GM18507 (cell line): ENCODE data around the gene GPC1.

ENCODE experiments used
- DNase-seq: peaks from one replicate; pipeline ENCODE4 v3.0.0; 2011; ENCODE audit warnings: low read depth; ENCODE audit not compliant: insufficient read length; ENCODE audit errors: extremely low spot score
- FAIRE-seq: peaks from 2 replicates; lab custom pipeline; 2011; peaks lifted over from hg19 to GRCh38; lab: Jason Lieb, UNC

GPC1 gene

DNA sequence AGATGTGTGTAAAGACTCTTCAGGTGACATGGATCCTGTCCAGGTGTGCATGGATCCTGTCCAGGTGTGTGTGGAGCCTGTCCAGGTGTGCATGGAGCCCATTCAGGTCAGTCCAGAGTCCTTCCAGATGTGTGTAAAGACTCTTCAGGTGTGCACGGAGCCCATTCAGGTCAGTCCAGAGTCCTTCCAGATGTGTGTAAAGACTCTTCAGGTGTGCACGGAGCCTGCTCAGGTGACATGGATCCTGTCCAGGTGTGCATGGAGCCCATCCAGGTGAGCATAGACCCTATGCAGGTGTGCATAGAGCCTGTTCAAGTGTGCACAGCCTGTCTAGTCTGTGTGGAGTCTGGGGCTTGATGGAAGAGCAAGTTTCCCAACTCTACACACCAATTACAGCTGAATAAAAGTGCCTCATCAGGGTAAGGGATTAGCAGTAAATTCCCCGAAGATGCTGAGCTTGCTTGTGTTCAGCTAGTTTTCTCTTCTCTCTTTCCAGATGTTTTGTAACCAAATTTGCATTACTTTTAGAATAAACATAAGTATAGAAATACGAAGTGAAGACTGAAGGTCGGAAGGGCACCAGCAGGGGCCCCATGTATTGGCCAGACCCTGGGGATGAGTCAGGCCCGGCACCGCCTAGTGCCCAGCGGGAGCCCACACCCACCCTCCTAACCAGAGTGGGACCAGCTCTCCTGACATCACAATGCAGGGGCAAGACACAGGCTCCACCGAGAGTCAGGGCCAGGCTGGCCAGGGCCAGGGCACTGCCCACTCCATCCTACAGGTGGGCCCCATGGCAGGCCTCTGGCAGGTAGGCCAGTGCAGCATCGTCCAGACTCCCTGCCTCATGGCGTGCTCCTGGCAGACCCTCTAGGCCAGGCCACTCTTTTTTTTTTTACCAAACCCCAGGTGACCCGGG lies 38.6 kb upstream of the GPC1 start:
- DNase-seq, result no peak

DNA sequence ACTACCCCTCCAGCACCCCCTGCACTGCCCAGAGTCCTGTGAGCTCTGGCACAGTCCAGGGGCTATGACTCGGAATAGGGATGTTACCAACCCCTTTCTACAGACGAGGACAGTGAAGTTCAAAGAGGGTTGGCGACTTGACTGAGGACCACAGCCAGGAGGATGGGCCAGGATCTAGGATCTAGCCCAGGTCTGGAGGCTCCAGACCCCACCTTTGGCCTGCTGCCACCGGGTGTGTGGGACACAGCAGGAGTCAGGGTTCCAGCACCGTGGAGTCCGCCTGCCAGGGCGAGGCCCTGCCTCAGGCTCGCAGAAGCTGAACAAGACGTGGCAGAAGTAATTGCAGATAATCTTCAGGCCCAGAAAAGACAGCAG lies 37.9 kb upstream of the GPC1 start:
- FAIRE-seq (no peak), DNase-seq (no peak)

More for the DNA sequence above, 38.6 kb upstream of the GPC1 start:
- no peak for FAIRE-seq

DNA sequence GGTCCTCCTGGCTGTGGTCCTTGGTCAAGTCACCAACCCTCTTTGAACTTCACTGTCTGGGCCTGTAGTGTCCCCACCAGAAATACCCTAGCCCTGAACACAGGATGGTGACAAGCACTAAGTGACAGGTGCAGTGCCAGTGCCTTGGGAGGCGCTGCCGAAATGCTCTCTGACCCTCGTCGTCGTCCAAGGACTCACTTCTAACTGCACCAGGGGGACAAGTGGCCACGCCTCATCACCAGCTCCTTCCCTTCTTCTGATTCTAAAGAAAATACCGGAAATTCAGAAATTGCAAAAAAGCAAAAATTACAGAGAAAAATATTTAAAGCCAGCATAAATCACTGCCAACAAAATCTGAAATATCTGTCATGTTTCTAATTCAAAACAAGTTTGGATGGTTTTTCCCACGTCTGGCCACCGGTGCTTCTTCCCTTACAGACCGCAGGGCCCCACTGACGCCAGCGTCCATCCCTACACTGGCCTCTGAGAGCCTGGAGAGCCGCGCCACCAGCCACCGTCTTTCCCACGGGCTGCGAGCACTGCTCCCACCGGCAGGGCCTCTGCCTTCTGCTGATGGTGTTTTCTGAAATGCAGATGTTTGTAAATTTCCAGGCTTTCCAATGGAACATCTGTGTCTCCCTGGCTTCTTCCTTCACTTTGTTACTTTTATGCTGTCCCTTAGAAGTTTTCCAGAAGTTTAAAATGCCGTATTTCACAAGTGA lies 37.4 kb upstream of the GPC1 start:
- DNase-seq (no peak), FAIRE-seq (no peak)

DNA sequence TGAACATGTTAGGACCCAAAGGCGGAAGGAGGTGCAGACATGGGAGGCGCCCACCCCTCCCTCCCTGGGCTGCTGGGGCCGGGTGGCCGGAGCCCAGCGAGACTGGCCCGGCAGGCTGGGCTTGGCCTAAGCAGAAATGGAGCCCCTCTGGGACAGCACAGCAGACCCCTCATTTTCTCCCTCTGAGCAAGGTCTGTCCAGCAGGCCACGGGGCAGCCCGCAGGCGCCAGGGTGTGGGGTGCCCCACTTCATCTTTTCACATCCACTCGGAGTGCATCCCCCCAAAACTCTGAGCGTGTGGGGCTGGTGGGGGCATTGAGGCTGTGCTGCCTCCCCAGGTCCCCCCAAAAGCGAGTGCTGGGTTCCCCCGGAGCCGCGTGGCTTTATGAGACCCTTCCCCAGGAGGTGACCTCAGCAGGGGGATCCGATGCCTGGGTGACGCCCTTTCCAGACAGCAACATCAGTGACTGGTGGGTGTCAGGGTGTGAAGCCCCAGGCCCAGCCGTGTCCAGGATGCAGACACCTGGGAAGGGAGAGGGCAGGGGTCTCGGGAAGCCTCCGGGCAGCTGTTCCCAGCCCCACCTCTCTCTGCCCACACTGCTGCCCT lies 36.7 kb upstream of the GPC1 start:
- no peak for FAIRE-seq
- no peak for DNase-seq

GRCh38 chr2:240399419-240400324 lies 35.8 kb upstream of the GPC1 start:
- FAIRE-seq (no peak), DNase-seq (no peak)

GRCh38 chr2:240400371-240401161 lies 34.9 kb upstream of the GPC1 start:
- FAIRE-seq, result no peak
- no peak for DNase-seq

DNA sequence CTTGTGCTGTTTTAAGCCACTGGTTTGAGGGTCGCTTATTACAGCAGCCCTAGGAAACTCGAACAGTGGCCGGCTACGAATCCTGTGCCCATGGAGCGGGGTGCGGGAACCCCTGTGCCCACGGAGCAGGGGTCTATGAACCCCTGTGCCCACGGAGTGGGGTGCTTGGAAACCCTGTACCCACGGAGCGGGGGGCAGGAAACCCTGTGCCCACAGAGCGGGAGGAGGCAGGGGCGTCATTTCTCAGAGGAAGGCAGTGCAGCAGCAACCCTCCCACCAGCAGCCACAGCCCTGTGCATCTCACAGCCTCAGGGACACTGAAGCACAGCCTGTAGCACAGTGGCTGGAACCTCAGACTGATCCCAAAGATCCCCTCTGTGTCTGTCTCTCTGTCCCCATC lies 34.2 kb upstream of the GPC1 start:
- DNase-seq, result no peak
- no peak for FAIRE-seq

- DNase-seq (no peak), FAIRE-seq (no peak)
Measured at GRCh38 chr2:240401781-240402551, 33.5 kb upstream of the GPC1 start.

DNA sequence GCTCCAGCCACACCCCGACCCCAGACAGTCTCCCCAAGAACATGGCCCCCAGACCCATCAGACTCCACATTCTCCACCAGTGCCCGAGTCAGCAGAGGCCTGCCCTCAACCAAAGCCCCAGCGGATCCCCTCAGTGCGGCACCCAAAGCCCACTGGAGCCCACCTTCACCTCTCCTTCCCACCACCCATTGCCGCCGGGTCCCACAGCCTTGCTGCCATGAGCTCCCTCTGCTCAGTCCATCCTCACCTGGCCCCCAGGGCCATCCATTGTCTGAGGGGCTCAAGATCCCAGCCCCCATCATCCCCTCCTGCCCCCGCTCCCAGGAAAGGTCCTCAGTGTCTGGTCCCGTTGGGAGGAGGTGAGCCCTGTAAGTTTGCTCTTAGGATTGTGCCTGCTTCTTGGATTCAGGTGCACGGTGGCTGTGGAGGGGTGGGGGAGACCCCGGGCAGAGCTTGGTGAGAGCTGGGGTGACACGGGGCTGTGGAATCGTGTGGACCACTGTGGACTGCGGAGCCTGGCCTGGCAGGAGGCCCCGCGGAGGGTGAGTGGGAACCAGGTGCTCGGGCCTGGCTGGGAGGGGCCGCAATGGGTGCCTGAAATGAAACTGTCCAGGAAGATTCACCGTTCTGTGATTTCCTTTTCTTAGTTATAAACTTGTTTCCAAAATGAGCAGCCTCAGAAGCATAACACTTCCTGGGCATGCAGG lies 32.7 kb upstream of the GPC1 start:
- FAIRE-seq (no peak), DNase-seq (no peak)

- FAIRE-seq (no peak), DNase-seq (no peak)
Measured at GRCh38 chr2:240403396-240404104, 31.9 kb upstream of the GPC1 start.

DNA sequence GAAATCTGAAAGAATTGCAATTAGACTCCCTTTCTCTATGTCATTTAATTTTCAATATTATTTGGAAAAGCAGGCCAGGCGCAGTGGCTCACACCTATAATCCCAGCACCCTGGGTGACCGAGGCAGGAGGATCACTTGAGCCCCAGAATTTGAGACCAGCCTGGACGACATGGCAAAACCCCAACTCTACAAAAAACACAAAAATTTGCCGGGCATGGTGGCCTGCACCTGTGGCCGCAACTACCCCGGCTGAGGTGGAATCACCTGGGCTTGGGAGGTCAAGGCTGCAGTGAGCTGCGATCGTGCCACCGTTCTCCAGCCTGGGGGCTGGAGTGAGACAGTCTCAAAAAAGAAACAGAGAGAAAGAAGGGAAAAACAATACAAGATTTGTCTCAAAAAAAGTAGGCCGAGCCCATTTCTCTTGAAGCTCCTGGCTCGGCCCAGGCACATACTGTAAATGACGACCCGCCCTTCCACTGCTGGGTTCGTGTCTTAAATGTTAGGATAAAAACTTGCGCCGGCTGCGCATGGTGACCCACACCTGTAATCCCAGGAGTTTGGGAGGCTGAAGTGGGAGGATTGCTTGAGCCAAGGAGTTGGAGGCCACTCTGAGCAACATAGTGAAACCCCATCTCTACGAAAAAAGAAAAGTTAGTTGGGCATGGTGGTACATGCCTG lies 31.1 kb upstream of the GPC1 start:
- FAIRE-seq, result no peak

DNA sequence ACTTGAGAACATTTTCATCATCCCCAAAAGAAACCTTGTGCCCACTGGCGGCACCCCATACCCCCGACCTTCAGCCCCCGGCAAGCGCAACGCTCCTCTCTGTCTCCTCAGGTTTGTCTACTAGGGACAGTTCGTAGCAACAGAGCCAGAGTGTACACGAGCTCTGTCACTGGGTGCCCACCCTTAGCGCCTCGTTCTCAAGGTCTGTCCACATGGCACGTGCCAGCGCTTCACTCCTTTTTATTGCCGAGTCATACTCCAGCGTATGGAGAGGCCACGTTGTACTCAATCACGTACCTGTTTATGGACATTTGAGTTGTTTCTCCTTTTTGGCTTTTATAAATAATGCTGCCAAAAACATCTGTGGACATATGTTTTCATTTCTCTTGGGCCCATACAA lies 30.3 kb upstream of the GPC1 start:
- no peak for FAIRE-seq
- no peak for DNase-seq

More for the DNA sequence above, 31.1 kb upstream of the GPC1 start:
- no peak for DNase-seq

DNA sequence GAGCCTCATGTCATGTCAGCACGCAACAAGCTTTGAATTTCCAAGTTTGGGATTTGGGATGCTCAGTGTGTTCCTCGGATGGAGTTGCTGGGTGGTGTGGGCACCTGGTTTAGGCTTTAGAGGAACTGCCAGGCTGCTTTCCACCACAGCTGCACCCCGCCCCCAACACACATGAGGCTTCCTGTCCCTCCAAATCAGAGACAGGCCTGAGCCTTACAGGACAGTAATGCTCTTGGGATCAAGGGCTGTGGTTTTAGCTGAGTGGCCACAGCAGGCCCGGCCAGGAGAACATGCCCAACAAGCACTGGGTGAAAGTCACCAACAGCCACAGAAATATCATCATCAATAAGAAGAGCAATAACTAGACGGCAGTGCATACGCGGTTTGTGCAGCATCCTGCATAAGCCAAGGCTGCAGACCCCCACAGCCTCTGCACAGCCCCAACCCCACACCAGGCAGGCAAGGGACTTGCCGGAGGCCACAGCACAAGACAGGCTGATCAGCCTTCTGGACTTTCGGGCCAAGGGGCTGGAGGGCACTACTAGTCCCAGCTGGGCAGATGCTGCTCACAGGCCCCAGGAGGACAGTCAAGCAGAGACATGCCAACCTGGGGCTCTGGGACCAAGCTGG lies 29.7 kb upstream of the GPC1 start:
- no peak for DNase-seq
- FAIRE-seq, result no peak

GRCh38 chr2:240407090-240407489 lies 28.4 kb upstream of the GPC1 start:
- no peak for FAIRE-seq
- no peak for DNase-seq

- DNase-seq (no peak), FAIRE-seq (no peak)
Measured at GRCh38 chr2:240410004-240410403, 25.5 kb upstream of the GPC1 start.

DNA sequence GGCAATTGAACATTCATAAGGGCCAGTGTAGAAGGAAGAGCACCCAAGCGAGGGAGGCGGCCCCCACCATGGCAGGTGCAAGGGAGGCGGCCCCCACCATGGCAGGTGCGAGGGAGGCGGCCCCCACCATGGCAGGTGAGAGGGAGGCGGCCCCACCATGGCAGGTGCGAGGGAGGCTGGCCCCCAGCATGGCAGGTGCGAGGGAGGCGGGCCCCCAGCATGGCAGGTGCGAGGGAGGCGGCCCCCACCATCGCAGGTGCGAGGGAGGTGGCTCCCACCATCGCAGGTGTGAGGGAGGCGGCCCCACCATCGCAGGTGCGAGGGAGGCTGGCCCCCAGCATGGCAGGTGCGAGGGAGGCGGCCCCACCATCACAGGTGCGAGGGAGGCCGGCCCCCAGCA lies 24.7 kb upstream of the GPC1 start:
- DNase-seq (no peak), FAIRE-seq (no peak)
